KMS-11 (cell line): ENCODE measurements around the gene PDE1A.

Experiments used
- H2AFZ ChIP-seq: fragments of 200-600 bp; sonication (generic); 2 replicates; pipeline ENCODE4 v1.6.1; 2016; ENCODE audit warnings: antibody characterized with exemption, mixed run types, low read depth
- H3K27ac ChIP-seq: fragments of 200-600 bp; sonication (generic); 2 replicates; pipeline ENCODE4 v1.6.1; 2016; ENCODE audit warnings: mild to moderate bottlenecking, mixed run types
- H3K27me3 ChIP-seq: fragments of 200-600 bp; sonication (generic); 2 replicates; pipeline ENCODE4 v1.6.1; 2017; ENCODE audit warnings: mild to moderate bottlenecking, low read depth, mixed run types, moderate library complexity; ENCODE audit not compliant: insufficient read depth
- H3K36me3 ChIP-seq: fragments of 200-600 bp; sonication (generic); 2 replicates; pipeline ENCODE4 v1.6.1; 2017; ENCODE audit warnings: mild to moderate bottlenecking, mixed run types; ENCODE audit not compliant: insufficient read depth
- H3K4me1 ChIP-seq: fragments of 200-600 bp; sonication (generic); 2 replicates; pipeline ENCODE4 v1.6.1; 2016; ENCODE audit warnings: mild to moderate bottlenecking, low read depth, mixed run types; ENCODE audit not compliant: poor library complexity, severe bottlenecking
- H3K4me2 ChIP-seq: fragments of 200-600 bp; sonication (generic); 2 replicates; pipeline ENCODE4 v1.7.0; 2016; ENCODE audit warnings: mild to moderate bottlenecking, mixed run types
- H3K4me3 ChIP-seq: fragments of 200-600 bp; sonication (generic); IDR thresholded peaks from 2 replicates; pipeline ENCODE4 v1.6.1; 2017; ENCODE audit warnings: low read depth, low read length, mixed read lengths; ENCODE audit not compliant: insufficient read depth
- H3K79me2 ChIP-seq: fragments of 200-600 bp; sonication (generic); 2 replicates; pipeline ENCODE4 v1.6.1; 2016; ENCODE audit warnings: low read depth, mixed run types; ENCODE audit not compliant: insufficient read depth
- H3K9ac ChIP-seq: fragments of 200-600 bp; sonication (generic); 2 replicates; pipeline ENCODE4 v1.6.1; 2016; ENCODE audit warnings: mild to moderate bottlenecking, mixed run types
- H4K20me1 ChIP-seq: fragments of 200-600 bp; sonication (generic); 2 replicates; pipeline ENCODE4 v1.6.1; 2016; ENCODE audit warnings: mild to moderate bottlenecking, mixed run types; ENCODE audit not compliant: insufficient read depth
- TF ChIP-seq, protein P1 (sequence below): fragments of 200-600 bp; sonication (generic); conservative IDR thresholded peaks from 2 replicates; pipeline ENCODE4 v1.6.1; 2017; ENCODE audit warnings: low read depth, mild to moderate bottlenecking, antibody characterized with exemption, low read length, moderate library complexity, mixed read lengths

PDE1A gene

GRCh38 chr2:182412858-182413257 is 14.0 kb downstream of the PDE1A start:
- H3K27ac ChIP-seq: no peak overlapping the region
- no peak overlapping the region for H3K9ac ChIP-seq
- no peaks in the 10 kb centered on the region for H4K20me1 ChIP-seq
- H3K4me1 ChIP-seq: no peaks in the 10 kb centered on the region
- no peak overlapping the region for H3K4me3 ChIP-seq
- no peaks in the 10 kb centered on the region for H3K36me3 ChIP-seq
- H3K79me2 ChIP-seq: no peaks in the 10 kb centered on the region
- H3K4me2 ChIP-seq: no peak overlapping the region
- H3K27me3 ChIP-seq: no peaks in the 10 kb centered on the region
- TF ChIP-seq, protein P1, sequence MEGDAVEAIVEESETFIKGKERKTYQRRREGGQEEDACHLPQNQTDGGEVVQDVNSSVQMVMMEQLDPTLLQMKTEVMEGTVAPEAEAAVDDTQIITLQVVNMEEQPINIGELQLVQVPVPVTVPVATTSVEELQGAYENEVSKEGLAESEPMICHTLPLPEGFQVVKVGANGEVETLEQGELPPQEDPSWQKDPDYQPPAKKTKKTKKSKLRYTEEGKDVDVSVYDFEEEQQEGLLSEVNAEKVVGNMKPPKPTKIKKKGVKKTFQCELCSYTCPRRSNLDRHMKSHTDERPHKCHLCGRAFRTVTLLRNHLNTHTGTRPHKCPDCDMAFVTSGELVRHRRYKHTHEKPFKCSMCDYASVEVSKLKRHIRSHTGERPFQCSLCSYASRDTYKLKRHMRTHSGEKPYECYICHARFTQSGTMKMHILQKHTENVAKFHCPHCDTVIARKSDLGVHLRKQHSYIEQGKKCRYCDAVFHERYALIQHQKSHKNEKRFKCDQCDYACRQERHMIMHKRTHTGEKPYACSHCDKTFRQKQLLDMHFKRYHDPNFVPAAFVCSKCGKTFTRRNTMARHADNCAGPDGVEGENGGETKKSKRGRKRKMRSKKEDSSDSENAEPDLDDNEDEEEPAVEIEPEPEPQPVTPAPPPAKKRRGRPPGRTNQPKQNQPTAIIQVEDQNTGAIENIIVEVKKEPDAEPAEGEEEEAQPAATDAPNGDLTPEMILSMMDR: no peak
- no peak overlapping the region for H2AFZ ChIP-seq

- no peaks in the 10 kb centered on the region for H3K4me1 ChIP-seq
- H3K36me3 ChIP-seq: no peaks in the 10 kb centered on the region
- TF ChIP-seq, protein P1: no peak
- H4K20me1 ChIP-seq: no peaks in the 10 kb centered on the region
- no peak overlapping the region for H3K27ac ChIP-seq
- H3K9ac ChIP-seq: no peak overlapping the region
- H3K79me2 ChIP-seq: no peaks in the 10 kb centered on the region
- no peaks in the 10 kb centered on the region for H3K27me3 ChIP-seq
- no peak overlapping the region for H3K4me2 ChIP-seq
- H3K4me3 ChIP-seq: no peak overlapping the region
- H2AFZ ChIP-seq: no peak overlapping the region
Observed at GRCh38 chr2:182410120-182410519, 16.7 kb downstream of the PDE1A start.

GRCh38 chr2:182406221-182406620 is 20.6 kb downstream of the PDE1A start:
- Histone ChIP-seq H2AFZ (no peak overlapping the region), H3K79me2 (no peaks in the 10 kb centered on the region), H3K27ac (no peak overlapping the region), H3K27me3 (no peaks in the 10 kb centered on the region), H3K36me3 (no peaks in the 10 kb centered on the region), H3K4me3 (no peak overlapping the region), H4K20me1 (no peaks in the 10 kb centered on the region), H3K9ac (no peak overlapping the region), H3K4me1 (no peaks in the 10 kb centered on the region), H3K4me2 (no peak overlapping the region)
- TF ChIP-seq, protein P1: no peak

DNA sequence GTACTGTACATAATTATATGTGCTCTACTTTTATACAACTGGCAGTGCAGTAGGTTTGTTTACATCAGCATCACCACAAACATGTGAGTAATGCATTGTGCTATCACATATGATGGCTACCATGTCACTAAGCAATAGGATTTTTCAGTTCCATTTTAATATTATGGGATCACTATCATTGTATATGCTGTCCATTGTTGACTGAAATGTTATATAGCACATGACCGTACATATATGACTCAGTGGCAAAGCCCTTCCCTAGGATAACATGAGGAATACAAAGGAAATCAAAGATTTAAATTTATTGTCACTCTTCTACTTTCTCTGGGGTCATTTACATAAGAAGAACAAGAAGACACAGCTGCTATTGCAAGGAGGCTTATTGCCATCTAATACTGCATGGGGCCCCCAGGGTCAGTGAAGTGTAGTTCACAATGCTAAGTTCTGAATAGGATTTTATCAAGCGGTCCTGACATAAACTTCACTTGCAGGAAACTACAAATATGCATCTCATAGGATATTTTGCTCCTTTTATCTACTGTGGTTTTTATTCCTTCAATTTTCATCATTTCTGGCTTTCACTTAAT is 21.8 kb downstream of the PDE1A start:
- TF ChIP-seq, protein P1: no peak
- Histone ChIP-seq H3K79me2 (no peaks in the 10 kb centered on the region), H3K36me3 (no peaks in the 10 kb centered on the region), H3K4me3 (no peak overlapping the region), H4K20me1 (no peaks in the 10 kb centered on the region), H2AFZ (no peak overlapping the region), H3K27ac (no peak overlapping the region), H3K4me1 (no peaks in the 10 kb centered on the region), H3K9ac (no peak overlapping the region), H3K27me3 (no peaks in the 10 kb centered on the region), H3K4me2 (no peak overlapping the region)
